HG02571 (cell line): ENCODE results near the gene HCRTR1.

Experiments
- ATAC-seq: cut with Tn5 transposase; IDR thresholded peaks from one replicate; pipeline ENCODE4 v1.9.1; 2021; ENCODE audit warnings: mild to moderate bottlenecking, moderate library complexity; ENCODE audit not compliant: unreplicated experiment

The HCRTR1 gene

DNA sequence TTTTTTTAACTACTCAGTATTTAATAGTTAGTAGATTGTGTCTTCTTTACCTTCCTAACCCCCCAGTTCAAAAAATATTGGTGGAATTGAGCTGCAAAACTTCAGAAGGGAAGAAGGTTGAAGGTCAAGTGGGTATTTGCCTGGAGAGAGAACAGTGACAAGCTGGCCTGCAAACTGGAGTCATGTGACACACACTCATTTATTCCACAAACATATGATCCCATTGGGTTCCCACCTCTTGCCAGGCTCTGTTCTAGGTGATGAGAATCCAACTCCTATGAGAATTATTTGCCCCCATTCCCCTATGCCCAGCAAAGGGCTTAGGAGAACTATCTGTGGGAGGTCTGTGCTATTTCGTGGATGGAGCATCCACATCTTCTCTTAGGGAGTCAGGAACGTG lies 30.7 kb downstream of the HCRTR1 start:
- no peak for ATAC-seq

- ATAC-seq: no peak
Measured at GRCh38 chr1:31648641-31649357, 31.3 kb downstream of the HCRTR1 start.

GRCh38 chr1:31650161-31651088 lies 32.9 kb downstream of the HCRTR1 start:
- ATAC-seq: no peak

DNA sequence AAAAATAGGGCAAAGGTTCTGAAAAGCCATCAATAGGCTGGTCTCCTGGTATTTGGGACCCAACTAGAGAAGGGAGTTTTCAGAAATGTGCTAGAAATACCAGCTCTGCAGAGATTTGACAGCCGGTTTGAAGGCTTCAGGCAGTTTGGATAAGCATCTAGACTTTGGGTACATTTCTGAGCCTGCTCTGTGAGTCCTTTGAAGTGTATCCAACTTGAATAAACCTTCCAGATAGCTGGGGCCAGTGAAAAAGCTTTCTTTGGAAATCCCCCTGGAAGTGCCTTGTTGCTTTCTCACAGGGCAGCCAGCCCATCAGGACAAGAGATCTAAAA lies 33.6 kb downstream of the HCRTR1 start:
- ATAC-seq: no peak

GRCh38 chr1:31651766-31652165 lies 34.3 kb downstream of the HCRTR1 start:
- no peak for ATAC-seq

DNA sequence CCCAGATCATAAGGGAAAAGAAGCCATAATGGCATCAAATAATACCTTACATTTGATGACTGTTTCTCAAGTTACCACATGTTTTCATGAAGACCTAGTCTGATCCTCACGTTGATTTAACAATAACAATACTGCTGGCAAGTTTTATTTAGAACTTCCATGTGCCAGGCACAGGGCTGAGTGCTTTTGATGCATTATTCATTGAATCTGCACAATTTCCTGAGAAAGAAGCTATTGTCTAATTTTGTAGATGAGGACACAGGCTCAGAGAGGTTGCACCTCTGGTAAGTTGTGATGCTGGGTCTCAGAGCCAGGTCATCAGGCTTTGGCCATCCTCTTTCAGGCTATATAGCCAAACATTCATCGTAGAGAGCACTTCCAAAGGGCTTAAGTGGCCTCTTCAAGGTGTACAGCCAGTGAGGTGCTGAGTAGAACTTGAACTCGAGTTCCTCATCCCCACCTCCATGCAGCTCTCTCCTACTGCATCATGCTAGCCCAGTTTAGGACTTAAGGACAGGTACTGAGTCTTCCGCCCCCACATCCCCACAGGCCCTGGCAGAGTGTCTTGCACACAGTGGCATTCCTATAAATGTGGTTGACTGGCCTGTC lies 35.5 kb downstream of the HCRTR1 start:
- ATAC-seq: no peak

- no peak for ATAC-seq
Measured at GRCh38 chr1:31653717-31654473, 36.4 kb downstream of the HCRTR1 start.

GRCh38 chr1:31654474-31654776 lies 36.9 kb downstream of the HCRTR1 start:
- no peak for ATAC-seq

DNA sequence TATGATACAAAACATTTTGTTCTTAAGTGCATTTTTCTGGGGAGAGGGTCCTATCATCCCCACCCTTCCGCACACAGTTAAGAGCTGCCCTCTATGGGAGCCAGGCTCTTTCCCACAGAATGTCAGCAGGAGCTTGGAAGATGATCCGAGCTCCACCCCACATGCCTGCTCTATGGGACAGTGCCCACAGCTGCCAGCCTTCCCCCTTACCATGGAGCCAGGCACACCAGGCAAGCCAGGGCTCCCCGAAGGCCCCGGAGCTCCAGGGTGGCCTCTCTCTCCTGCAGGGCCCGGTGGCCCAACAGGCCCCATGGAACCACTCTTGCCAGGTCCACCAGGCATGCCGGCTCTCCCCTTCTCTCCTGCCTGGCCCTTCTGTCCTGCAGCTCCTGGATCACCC lies 37.6 kb downstream of the HCRTR1 start:
- ATAC-seq: no peak

- ATAC-seq: no peak
Measured at GRCh38 chr1:31655756-31656155, 38.3 kb downstream of the HCRTR1 start.

DNA sequence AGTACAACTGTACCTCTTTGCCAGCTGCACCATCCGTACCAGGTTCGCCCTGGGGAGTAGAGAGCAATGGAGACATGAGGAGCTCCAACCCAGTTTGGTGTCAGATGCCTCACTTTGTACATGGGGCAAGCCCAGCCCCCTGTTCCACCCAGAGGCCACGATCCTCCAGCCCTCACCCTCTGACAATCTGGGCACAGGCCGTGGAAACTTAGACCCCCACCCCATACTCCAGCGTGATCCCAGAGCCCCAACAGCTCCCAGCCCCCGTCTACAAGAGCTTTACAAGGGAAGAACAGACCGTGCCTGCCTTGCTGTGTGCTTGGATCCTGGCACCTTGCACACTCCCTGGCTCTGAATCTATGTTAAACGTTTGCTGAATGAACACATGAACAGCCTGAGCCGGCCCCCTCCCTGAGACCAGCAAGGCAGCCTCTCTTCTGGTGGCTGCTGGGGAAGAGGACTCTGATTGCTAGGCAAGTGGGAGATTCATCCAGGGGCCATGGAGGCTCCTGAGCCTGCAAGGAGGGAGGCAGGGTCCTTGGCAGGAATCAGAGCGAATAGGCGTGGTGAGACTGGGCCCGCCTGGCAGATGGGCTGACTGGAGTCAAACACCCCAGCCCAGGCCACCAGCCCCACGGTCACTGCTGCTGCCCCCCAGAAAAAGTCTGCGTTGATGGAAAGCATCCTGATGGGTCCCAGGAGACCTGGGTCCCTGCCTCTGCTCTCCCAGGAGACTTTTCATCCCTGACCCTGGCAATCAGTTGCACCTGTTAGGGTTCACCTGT lies 39.7 kb downstream of the HCRTR1 start:
- no peak for ATAC-seq

DNA sequence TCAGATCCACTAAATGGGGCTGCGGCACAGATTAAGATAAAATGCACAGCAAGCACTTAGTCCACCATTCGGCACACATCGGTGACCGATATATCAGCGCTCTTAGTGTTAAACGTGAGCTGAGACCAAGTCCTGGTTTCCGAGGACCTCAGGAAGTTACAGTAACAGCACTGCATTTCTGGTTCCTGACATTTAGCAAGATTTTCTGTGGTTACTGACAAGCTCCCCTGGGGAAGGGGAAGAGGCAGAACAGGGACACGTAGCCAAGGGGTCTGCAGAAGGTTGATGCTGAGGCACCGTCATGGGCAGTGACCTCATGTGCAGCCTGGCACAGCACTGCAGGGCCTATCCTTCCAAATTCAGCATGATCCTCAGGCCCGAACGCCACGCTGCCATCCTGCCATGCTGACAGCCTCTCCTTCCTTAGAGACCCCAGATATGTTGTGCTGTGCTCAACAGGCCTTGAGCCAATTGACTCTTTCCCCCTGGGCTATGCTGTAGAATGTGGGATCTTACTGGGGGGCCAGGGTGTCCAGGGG lies 40.6 kb downstream of the HCRTR1 start:
- ATAC-seq: no peak

DNA sequence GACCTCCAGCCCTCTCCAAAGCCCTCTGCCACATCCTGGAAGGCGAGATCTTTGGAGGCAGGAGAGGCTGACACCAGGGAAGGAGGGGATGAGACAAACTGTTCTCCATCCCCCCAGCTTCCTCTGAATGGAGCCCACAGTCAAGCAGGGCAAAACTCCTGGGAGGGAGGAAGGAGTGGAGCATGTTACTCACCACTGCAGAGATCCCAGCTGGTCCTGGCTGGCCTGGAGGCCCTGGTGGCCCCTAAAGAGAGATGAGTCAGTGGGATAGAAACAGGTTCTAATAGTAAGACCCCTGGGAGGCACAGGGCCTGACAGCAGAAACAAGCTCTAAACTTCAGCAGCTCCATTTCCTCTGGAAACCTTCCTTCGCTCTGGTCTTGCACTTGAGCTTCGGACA lies 41.2 kb downstream of the HCRTR1 start:
- ATAC-seq: no peak

- no peak for ATAC-seq
Measured at GRCh38 chr1:31659889-31660288, 42.4 kb downstream of the HCRTR1 start.

- no peak for ATAC-seq
Measured at GRCh38 chr1:31660871-31661455, 43.5 kb downstream of the HCRTR1 start.

DNA sequence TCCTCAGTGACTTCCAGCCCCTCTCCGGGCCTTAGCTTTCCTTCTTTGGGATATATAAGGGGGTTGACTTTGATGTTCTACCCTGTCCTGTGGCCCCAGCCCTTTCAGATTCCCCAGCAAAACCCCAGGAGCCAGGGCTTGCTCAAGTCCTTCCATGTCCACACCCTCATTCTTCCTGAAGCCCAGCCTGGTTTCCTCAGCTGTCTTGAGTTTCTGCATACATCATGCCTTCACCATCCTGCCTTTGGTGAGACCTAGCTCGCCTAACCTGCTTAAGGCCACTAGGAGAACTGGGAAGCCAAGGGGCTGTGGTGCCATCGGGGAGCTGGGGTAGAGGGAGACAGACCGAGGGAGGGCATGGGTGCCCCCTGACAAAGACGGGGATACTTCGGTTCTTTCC lies 44.4 kb downstream of the HCRTR1 start:
- ATAC-seq: no peak

GRCh38 chr1:31662463-31662862 lies 45.0 kb downstream of the HCRTR1 start:
- no peak for ATAC-seq

- ATAC-seq: no peak
Measured at GRCh38 chr1:31663622-31664452, 46.3 kb downstream of the HCRTR1 start.

- ATAC-seq: no peak
Measured at GRCh38 chr1:31664528-31664927, 47.0 kb downstream of the HCRTR1 start.
